NCI-H774 (cell line): ENCODE results near the gene PCDHGC4.

Experiments used
- DNase-seq: peaks from one replicate; lab custom pipeline; 2025; lab: John Stamatoyannopoulos, UW

The PCDHGC4 gene

DNA sequence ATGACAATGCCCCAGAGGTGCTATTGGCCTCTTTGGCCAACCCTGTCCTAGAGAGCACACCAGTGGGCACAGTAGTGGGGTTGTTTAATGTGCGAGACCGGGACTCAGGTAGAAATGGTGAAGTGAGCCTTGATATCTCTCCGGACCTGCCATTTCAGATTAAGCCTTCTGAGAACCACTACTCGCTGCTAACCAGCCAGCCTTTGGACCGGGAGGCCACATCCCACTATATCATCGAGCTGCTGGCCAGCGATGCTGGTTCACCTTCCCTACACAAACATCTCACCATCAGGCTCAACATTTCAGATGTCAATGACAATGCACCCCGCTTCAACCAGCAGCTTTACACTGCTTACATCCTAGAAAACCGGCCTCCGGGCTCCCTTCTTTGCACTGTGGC is 5.4 kb downstream of the PCDHGC4 start:
- DNase-seq: no peak

DNA sequence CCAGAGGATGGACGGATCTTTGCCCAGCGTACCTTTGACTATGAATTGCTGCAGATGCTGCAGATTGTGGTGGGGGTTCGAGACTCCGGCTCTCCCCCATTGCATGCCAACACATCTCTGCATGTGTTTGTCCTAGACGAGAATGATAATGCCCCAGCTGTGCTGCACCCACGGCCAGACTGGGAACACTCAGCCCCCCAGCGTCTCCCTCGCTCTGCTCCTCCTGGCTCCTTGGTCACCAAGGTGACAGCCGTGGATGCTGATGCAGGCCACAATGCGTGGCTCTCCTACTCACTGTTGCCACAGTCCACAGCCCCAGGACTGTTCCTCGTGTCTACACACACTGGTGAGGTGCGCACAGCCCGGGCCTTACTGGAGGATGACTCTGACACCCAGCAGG is 5.9 kb downstream of the PCDHGC4 start:
- DNase-seq: no peak

DNA sequence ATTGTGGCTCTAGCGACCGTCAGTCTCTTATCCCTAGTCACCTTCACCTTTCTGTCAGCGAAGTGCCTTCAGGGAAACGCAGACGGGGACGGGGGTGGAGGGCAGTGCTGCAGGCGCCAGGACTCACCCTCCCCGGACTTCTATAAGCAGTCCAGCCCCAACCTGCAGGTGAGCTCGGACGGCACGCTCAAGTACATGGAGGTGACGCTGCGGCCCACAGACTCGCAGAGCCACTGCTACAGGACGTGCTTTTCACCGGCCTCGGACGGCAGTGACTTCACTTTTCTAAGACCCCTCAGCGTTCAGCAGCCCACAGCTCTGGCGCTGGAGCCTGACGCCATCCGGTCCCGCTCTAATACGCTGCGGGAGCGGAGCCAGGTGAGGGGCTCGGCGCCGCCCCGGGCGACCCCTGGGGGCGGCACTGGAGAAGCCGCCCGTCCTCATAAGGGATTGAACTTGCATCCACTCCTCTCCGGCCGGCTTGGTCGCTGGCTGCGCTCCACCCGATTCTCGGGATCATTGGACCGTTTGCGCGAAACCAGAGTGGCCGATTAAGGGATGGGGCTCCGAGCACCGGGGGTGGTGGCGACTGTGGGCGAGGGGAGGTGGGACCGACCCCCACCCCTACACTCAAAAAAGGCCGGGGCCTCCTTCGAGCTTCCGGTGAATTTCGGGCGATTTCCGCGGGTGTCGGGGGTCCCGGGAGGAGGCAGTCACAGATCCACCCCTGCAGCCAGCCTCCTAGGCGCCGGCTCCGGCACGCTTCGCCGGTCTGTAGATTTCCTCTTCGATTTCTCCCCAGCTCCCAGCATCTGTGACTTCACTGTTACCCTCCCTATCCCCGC is 6.7 kb downstream of the PCDHGC4 start:
- no peak for DNase-seq

DNA sequence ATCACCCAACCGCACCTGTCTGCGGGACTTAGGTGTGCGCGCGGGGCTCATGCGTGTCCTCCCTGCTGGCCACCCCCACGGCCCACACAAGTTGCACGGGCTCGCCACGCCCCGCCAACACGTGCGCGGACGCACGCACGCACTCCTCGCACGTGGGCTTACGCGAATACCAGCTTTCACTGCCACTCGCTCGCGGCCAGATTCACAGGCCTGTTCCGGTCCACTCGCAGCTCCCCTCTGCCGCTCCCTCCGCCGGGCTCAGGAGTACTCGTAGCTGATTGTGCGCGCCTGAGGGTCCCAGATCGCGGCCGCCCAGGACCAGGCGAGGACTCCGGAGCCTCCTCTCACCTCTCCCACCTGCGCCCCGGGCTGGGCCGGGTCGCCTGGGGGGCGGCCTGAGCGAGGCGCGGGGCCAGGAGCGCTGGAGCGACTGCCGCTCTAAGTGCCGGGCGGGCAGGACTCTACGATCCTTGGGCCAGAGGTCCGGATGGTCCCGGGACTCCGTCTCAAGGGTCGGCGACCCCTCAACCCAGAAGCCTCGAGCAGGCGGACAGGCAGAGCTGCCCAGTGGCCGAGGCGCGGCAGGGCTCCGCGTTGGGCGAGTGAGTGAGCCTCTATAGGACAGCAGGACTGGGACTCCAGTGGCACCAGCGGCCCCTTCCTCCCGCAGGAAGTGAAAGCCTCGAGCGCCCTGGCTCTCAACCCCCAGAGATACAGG is 7.5 kb downstream of the PCDHGC4 start:
- no peak for DNase-seq

DNA sequence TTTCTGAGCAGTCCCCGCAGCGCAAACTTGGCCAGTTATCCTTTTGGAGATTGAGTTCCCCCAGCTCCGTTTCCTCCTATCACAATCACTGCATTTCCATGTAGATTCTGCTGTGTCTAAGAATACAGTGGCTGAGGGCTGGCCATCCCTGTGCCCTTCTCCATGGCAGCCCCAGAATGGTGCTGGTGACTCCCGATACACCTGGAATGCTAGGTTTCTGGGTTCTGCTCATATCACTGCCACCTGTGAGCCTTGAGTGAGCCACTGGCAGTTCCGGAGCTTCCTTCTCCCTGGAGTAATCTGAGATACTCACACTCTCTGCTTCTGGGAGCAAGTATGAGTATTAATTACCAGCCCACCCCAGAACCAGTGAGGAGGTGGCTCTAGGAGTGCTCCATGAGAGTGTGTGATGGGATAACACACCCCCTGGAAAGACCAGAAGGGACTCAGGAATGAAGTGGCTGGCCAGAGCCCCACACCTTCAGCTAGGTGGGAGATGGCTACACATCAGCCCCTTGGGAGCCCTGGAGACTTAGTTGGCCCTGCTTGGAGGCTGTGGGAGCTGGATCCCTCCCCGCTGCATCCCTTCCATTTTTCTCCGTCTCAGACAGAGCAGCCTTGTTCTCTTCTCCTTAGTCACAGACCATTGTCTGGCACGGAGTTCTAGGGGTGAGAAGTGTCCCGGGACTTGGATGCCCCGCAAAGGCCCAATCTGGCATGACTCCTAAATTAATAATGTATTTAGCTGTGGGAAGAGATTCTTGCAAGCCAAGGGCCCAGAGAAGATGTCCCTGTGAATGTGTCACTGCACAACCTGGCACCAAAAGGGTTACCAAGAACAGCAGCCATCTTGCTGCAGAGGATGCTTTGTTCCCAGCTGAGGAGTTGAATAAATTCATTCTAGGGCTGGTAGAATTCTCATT is 8.9 kb downstream of the PCDHGC4 start:
- no peak for DNase-seq

DNA sequence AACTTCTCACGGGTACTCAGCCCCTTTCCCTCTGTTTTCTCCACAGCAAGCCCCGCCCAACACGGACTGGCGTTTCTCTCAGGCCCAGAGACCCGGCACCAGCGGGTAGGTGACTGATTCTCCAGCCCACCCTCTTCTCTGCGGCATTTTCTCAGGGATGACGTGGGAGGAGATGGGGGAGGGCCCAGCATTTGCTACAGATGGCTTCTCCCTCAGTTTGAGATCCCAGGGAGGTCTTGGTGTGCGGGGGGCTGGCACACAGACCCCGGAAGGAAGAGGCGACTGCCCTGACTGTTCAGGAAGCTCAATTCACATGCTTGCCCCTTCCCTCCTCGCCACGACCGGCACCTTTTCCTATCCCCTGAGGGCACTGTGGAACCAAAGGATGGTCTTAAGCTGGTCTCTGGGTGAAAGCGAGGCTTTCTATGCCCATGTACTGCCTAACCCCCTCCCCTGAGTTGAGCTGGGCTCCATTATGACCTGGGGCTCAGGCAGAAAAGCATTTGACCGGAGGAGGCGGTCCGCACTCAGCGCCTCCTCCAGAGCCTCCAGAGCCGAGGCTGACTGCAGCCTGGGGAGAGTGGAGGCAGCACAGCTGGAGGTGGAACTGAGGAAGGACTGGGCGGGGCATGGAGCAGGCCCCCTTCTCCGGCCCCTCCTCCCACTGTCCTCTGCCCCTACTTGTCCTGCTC is 10.1 kb downstream of the PCDHGC4 start:
- no peak for DNase-seq

DNA sequence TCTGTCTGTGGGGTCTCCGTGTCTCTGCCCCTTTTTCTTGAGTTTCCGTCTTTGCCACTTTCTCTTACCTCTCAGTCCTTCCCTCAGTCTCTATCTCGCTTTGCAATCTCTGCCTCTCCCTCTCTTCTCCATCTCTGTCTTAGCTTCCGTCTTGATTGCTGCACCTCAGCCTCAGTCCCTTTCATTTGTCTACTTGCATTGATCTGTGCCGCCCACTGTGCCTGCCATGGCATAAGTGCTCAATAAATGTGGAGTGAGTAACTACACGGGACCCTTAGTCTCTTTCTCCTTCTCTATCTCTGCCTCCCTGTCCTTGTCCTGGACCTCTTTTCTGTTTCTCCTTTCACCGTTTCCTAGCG is 10.6 kb downstream of the PCDHGC4 start:
- no peak for DNase-seq

DNA sequence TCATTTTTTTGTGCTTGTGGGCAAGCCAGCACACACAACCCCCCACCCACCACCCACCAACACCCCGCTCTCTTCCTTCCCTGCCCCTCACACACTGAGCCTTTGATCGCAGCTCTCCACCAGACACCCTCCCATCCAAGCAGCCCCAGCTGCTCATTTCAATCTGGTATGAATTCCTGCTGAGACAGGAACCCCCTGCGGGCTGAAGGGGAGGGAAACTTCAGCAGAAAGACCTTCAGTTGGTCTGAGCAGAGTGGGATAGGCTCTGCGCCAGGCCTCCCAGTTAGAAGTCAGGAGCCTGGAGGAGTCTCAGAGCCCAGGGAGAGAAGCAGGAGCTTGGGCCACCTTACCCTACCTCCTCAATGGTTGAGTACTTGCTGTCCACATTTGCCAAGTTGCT is 11.2 kb downstream of the PCDHGC4 start:
- no peak for DNase-seq

DNA sequence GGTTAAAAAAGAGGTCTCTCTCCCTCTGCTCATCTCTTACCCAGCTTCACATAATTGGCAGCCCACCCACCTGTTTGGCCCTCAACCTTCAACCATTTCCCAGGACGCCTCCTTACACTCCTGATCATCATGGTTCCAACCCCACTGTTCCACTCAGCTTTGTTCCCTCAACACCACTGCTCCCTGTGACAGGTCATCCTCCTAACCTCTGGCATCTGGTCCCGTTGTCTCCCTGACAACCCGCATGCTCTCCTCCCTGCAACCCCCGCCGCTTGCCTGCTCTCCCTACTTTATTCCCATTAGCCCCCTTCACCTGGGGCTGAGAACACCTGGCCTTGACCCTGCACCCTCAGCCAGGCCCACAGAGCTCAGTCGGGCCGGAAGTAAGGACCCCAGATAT is 16.9 kb downstream of the PCDHGC4 start:
- no peak for DNase-seq

DNA sequence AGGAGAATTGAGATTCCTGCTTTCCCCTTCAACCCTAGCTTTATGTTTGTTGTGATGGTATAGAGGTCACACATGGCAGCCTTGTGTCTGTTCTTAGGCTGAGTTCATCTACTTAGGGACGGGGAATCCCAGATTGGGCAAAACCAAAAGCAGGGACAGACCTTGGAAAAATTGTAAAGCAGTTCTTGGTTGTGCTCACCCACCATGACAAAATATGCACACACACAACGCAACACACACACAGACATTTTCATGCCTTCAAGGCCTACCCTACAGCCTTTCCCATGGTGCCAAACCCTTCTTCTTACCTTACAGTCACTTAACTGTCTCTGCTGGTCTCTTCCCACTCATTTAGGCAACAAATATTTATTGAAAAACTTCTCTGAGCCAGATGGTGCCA is 18.9 kb downstream of the PCDHGC4 start:
- DNase-seq: no peak

DNA sequence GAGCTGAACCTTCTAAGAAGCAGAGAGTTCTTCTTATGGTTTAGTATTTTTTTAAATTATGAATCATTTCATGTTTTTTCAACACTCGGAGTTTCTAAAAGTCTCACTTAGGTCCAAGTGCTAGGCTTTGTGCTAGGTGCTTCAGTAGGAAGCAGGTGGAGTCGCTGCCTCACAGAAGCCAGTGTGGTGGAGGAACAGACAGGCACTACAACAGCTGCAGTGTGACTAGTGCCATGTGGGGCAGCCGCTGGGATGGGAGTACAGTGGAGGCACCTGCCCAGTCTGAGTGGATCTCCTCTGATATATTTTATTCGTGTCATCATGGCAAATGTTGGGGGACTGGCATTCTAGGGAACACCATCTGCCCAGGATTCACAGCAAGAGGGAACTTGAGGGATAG is 19.4 kb downstream of the PCDHGC4 start:
- DNase-seq: no peak

DNA sequence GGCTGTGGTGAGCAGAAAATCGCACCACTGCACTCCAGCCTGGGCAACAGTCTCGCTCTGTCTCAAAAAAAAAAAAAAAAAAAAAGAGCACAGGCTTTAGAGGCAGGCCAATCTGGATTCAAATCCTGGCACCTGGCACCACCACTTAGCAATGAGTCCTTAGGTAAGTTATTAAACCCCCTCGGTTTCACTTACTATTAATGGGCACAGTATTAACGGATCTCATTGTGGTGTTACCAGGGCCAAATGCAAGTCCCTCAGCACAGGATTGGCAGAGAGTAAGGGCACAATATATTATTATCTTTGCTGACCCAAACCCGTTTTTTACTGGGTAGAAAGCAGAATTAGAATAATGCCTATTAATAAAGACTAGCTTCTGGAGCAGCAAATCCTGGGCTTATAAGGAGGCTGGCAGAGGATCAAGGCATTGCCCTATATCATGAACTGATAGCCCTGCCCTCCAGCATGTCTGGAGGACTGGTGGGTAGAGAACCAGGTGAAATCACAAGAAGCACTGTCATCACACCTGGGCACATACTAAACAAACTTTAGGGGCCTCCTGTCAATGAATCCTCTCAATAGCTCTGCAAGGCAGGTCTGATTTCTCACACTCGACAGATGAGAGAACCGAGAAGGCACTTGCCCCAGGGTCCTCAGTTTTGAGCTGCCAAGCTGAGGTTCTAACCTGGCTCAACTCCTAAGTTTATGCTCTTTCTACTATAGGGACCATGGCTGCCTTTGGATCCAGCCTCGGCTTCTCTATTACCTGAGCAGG is 21.7 kb downstream of the PCDHGC4 start:
- no peak for DNase-seq

DNA sequence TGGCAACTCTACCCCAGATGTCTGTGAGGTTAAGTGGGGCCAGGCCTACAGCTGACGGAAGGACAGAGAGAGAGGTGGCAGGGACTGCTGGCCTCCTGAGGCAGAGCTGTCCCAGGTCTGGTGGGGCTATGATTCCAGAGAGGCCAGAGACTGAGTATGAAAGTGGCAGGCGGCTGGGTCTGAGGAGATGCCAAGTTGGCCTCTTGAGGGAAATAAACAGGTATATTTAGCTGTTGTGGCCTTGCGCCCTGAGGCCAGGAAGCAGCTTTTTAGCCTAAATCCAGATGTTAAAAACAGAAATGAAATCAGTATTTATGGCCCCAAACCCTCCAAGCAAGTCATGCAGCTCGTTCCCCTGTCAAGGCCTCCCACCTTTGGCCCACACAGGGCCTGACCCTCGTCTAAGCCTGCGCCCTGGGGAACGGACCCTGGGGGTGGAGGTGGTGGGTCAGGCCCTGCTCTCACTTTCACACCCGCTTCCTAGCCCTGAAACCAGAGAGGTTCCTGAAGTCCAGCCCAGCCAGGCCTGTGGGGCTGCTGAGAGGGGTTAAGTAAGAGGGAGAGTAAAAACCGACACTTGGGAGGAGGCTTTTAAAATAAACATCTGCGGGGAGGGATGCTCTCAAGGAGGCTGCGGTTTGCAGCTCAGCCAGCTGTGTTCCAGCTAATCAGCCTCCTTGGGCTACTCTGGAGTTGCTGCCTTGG is 22.7 kb downstream of the PCDHGC4 start:
- no peak for DNase-seq

DNA sequence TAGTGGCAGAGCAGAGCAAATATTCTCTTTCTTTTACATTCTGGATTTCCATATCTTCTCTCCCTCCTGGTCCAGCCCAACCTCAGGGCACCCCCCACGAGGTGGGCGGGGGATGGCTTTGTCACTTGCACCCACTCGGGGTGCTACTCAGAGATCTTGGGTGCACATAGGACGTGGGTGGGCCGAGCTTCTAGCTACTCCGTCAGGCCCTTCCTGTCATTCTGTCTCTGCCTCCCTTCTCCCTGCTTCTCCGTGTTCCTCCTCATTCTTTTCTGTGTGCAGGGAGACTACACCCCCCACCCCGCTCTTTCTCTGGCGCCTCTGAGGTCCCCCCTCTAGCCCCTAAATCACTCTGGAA is 23.6 kb downstream of the PCDHGC4 start:
- DNase-seq: no peak

DNA sequence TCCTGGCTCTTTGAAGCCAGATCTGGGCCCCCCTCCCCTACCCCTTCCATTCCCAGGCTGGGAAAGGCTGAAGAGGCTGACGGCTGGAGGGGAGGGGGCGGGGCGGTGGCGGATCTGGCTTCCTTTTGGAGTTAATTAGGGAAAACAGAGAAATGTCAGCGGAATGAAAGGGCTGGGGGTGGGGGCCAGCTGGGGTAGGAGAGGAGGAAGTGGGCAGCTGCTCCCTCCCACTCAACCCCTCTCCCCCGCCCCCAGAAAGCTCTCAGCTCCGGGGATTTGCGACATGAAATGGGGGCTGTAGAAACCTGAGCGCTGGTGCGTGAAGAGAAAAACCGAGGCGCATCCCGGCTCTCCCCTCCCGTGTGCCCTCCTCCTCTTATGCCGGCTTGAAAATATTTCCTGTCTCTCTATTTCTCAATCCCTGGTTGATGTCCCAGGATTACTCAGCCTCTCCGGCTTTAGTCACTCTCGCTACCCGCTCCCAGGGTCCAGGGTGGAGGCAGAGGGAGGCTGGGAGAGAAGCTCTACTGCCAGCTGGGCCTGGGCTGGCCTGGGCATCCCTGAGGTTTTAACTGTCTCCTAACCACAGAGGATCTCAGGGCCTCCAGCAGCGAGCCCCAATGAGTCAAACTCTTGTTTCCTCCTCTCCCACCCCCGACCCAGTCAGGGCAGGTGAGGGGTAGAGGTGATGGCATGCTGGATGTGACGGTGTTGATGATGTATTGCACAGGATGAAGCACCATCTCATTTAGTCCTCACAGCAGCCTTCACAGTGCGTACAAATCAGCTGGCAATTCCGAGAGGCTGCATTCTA is 24.2 kb downstream of the PCDHGC4 start:
- no peak for DNase-seq

DNA sequence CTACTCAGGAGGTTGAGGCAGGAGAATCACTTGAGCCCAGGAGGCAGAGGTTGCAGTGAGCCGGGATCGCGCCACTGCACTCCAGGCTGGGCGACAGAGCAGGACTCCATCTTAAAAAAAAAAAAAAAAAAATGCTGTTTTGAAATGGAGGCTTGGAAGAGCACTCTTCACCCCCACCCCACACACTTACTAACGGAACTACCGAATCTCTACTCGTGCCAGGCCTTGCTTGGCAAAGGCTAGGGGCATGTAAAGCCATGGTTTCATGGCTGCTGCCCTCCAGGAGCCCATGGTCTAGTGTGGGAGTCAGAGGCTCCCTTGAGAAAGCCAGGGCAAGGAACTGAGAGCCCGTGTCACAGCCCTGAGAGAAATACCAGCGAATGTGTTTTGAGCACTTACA is 25.3 kb downstream of the PCDHGC4 start:
- DNase-seq: no peak

DNA sequence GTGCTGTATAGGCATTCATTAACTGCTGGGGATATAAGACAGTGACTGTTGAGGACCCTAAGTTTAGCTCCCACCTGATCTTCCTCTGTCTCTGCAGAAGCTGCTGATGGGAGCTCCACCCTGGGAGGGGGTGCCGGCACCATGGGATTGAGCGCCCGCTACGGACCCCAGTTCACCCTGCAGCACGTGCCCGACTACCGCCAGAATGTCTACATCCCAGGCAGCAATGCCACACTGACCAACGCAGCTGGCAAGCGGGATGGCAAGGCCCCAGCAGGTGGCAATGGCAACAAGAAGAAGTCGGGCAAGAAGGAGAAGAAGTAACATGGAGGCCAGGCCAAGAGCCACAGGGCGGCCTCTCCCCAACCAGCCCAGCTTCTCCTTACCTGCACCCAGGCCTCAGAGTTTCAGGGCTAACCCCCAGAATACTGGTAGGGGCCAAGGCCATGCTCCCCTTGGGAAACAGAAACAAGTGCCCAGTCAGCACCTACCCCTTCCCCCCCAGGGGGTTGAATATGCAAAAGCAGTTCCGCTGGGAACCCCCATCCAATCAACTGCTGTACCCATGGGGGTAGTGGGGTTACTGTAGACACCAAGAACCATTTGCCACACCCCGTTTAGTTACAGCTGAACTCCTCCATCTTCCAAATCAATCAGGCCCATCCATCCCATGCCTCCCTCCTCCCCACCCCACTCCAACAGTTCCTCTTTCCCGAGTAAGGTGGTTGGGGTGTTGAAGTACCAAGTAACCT is 26.2 kb downstream of the PCDHGC4 start:
- no peak for DNase-seq

DNA sequence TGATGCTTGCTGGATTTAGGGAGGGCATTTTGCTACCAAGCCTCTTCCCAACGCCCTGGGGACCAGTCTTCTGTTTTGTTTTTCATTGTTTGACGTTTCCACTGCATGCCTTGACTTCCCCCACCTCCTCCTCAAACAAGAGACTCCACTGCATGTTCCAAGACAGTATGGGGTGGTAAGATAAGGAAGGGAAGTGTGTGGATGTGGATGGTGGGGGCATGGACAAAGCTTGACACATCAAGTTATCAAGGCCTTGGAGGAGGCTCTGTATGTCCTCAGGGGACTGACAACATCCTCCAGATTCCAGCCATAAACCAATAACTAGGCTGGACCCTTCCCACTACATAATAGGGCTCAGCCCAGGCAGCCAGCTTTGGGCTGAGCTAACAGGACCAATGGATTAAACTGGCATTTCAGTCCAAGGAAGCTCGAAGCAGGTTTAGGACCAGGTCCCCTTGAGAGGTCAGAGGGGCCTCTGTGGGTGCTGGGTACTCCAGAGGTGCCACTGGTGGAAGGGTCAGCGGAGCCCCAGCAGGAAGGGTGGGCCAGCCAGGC is 27.0 kb downstream of the PCDHGC4 start:
- DNase-seq: no peak
